Stimulated activated naive CD8-positive, alpha-beta T cell treated with anti-CD3 and anti-CD28 coated beads, Interleukin-15, Interleukin-2, amounts not matched to agents 100 ng/mL and 50 ng/mL, for 24 hours (primary cell): ENCODE results near the gene HYDIN.

ENCODE experiments used
- H3K27ac Mint-ChIP-seq: one replicate; pipeline ENCODE4 v1.8.0; 2021; ENCODE audit warnings: mild to moderate bottlenecking, mixed read lengths
- H3K27me3 Mint-ChIP-seq: one replicate; pipeline ENCODE4 v1.8.0; 2021; ENCODE audit warnings: mixed read lengths
- H3K36me3 Mint-ChIP-seq: one replicate; pipeline ENCODE4 v1.8.0; 2021; ENCODE audit warnings: low read depth, mixed read lengths
- H3K4me1 Mint-ChIP-seq: one replicate; pipeline ENCODE4 v1.8.0; 2021; ENCODE audit warnings: low read depth, mixed read lengths
- H3K4me3 Mint-ChIP-seq: one replicate; pipeline ENCODE4 v1.8.0; 2021; ENCODE audit warnings: mild to moderate bottlenecking, mixed read lengths
- H3K9me3 Mint-ChIP-seq: one replicate; pipeline ENCODE4 v1.8.0; 2021; ENCODE audit warnings: mixed read lengths

Gene HYDIN

DNA sequence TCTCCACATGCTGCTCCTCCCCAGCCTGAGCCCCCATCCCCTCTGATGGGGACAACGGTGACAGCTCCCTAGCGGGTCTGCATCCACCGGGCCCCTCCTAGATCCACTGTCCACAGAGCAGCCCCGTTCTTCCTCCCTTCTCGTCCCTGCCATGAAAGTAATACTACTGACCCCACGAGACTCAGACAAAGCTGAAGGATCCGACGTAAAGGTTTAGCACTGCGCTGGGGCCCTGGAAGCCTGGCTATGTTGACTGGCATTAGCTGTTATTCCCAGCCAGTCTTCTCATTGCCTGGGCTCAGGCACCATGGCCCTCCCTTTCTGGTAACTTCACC is 460.3 kb downstream of the HYDIN start:
- H3K36me3 Mint-ChIP-seq, result peaks cover 32% of the 10 kb centered on the region
- no peaks in the 10 kb centered on the region for H3K4me1 Mint-ChIP-seq
- H3K27me3 Mint-ChIP-seq, result no peaks in the 10 kb centered on the region
- no peaks in the 10 kb centered on the region for H3K9me3 Mint-ChIP-seq
- no peak overlapping the region for H3K27ac Mint-ChIP-seq
- no peak overlapping the region for H3K4me3 Mint-ChIP-seq

- no peak overlapping the region for H3K4me3 Mint-ChIP-seq
- H3K27me3 Mint-ChIP-seq, result no peaks in the 10 kb centered on the region
- H3K27ac Mint-ChIP-seq, result no peak overlapping the region
- H3K36me3 Mint-ChIP-seq, result peaks cover 33% of the 10 kb centered on the region
- no peaks in the 10 kb centered on the region for H3K9me3 Mint-ChIP-seq
- no peaks in the 10 kb centered on the region for H3K4me1 Mint-ChIP-seq
These were observed 460.8 kb downstream of the HYDIN start for GRCh38 chr16:70769761-70770160.

DNA sequence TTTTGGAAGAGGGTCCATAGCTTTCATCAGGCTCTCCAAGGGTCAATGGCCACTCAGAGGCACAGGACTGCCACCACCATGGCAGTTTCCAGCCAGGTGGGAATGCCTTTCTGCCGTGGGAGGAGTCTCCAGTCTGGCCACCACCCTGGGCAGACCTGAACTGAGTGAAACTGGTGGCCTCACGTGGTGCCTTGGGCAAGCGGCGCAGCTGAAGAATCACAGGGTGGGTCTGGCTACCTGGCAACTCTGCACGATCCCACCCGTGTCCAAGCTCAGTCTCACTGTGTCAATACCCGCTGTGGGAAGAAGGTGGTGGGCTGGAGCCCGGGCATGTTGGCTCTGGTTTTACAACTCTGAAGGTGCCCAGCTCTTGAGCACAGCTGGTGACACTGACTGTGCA is 461.4 kb downstream of the HYDIN start:
- Mint-ChIP-seq H3K36me3 (peaks cover 37% of the 10 kb centered on the region), H3K4me1 (no peaks in the 10 kb centered on the region), H3K4me3 (no peak overlapping the region), H3K27me3 (no peaks in the 10 kb centered on the region), H3K27ac (no peak overlapping the region), H3K9me3 (no peaks in the 10 kb centered on the region)

GRCh38 chr16:70768203-70768580 is 462.3 kb downstream of the HYDIN start:
- H3K27ac Mint-ChIP-seq, result no peak overlapping the region
- H3K27me3 Mint-ChIP-seq, result no peaks in the 10 kb centered on the region
- H3K9me3 Mint-ChIP-seq, result no peaks in the 10 kb centered on the region
- H3K36me3 Mint-ChIP-seq, result peaks cover 28% of the 10 kb centered on the region
- no peak overlapping the region for H3K4me3 Mint-ChIP-seq
- H3K4me1 Mint-ChIP-seq, result no peaks in the 10 kb centered on the region

- no peaks in the 10 kb centered on the region for H3K27me3 Mint-ChIP-seq
- H3K27ac Mint-ChIP-seq, result no peak overlapping the region
- no peak overlapping the region for H3K4me3 Mint-ChIP-seq
- peaks cover 24% of the 10 kb centered on the region for H3K36me3 Mint-ChIP-seq
- no peaks in the 10 kb centered on the region for H3K4me1 Mint-ChIP-seq
- H3K9me3 Mint-ChIP-seq, result no peaks in the 10 kb centered on the region
These were observed 462.9 kb downstream of the HYDIN start for GRCh38 chr16:70767377-70768202.

DNA sequence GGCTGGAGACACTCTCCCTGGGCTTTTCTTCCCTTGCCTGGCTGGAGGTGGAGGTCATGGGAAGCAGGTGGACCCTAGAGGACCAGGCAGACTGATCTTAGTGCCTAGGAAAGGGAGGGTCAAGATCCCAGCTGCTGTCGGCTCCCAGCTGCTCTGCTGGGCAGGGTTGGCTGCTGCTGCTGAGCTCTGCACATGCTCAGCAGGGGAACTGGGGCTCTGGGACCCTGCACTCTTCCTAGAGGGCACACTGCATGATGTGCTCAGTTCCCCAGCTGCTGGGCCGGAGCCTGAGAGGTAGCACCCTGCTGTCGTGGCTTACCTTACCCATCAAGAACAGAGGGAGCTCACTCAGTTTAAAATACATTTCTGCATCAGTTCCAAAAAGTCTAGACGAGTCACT is 463.9 kb downstream of the HYDIN start:
- H3K27ac Mint-ChIP-seq, result no peak overlapping the region
- H3K36me3 Mint-ChIP-seq, result peaks cover 23% of the 10 kb centered on the region
- H3K9me3 Mint-ChIP-seq, result no peaks in the 10 kb centered on the region
- no peaks in the 10 kb centered on the region for H3K4me1 Mint-ChIP-seq
- H3K4me3 Mint-ChIP-seq, result no peak overlapping the region
- H3K27me3 Mint-ChIP-seq, result no peaks in the 10 kb centered on the region

- H3K27ac Mint-ChIP-seq, result no peak overlapping the region
- no peak overlapping the region for H3K4me3 Mint-ChIP-seq
- H3K36me3 Mint-ChIP-seq, result peaks cover 23% of the 10 kb centered on the region
- no peaks in the 10 kb centered on the region for H3K4me1 Mint-ChIP-seq
- H3K27me3 Mint-ChIP-seq, result no peaks in the 10 kb centered on the region
- no peaks in the 10 kb centered on the region for H3K9me3 Mint-ChIP-seq
These were observed 464.3 kb downstream of the HYDIN start for GRCh38 chr16:70766176-70766575.

- peaks cover 22% of the 10 kb centered on the region for H3K36me3 Mint-ChIP-seq
- no peaks in the 10 kb centered on the region for H3K27me3 Mint-ChIP-seq
- no peak overlapping the region for H3K4me3 Mint-ChIP-seq
These were observed 465.0 kb downstream of the HYDIN start for GRCh38 chr16:70765491-70765890.

DNA sequence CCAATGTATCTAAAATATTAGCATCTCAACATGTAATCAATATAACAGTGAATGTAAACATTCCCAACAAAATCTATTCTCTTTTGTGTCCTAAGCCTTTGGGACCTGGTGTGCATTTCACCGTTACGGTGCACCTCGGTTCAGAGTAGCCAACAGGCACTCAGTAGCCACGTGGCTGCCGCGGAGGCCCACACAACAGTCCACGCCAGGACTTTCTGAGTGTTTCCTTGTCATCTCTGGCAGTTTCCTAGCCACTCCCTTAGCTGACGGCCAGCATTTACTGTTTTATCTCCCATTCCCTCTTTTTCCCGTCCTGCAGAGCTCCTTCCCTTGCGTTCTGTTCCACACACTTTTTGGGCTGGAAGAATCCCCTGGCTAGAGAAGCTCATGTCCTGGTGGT is 465.9 kb downstream of the HYDIN start:
- Mint-ChIP-seq H3K27ac (no peak overlapping the region), H3K36me3 (peaks cover 26% of the 10 kb centered on the region), H3K4me1 (peaks cover 5% of the 10 kb centered on the region), H3K4me3 (no peak overlapping the region), H3K27me3 (no peaks in the 10 kb centered on the region), H3K9me3 (no peaks in the 10 kb centered on the region)

More at GRCh38 chr16:70765491-70765890, 465.0 kb downstream of the HYDIN start:
- Mint-ChIP-seq H3K4me1 (peaks cover 4% of the 10 kb centered on the region), H3K9me3 (no peaks in the 10 kb centered on the region), H3K27ac (no peak overlapping the region)

GRCh38 chr16:70760221-70760620 is 470.3 kb downstream of the HYDIN start:
- peaks cover 37% of the 10 kb centered on the region for H3K36me3 Mint-ChIP-seq
- no peaks in the 10 kb centered on the region for H3K9me3 Mint-ChIP-seq
- no peak overlapping the region for H3K4me3 Mint-ChIP-seq
- peaks cover 5% of the 10 kb centered on the region for H3K4me1 Mint-ChIP-seq
- H3K27me3 Mint-ChIP-seq, result no peaks in the 10 kb centered on the region
- H3K27ac Mint-ChIP-seq, result no peak overlapping the region

GRCh38 chr16:70759666-70760065 is 470.9 kb downstream of the HYDIN start:
- H3K9me3 Mint-ChIP-seq, result no peaks in the 10 kb centered on the region
- no peak overlapping the region for H3K4me3 Mint-ChIP-seq
- no peaks in the 10 kb centered on the region for H3K27me3 Mint-ChIP-seq
- peaks cover 35% of the 10 kb centered on the region for H3K36me3 Mint-ChIP-seq
- no peak overlapping the region for H3K27ac Mint-ChIP-seq
- peaks cover 5% of the 10 kb centered on the region for H3K4me1 Mint-ChIP-seq

- H3K4me3 Mint-ChIP-seq, result no peak overlapping the region
- H3K27me3 Mint-ChIP-seq, result no peaks in the 10 kb centered on the region
- peaks cover 5% of the 10 kb centered on the region for H3K4me1 Mint-ChIP-seq
- no peak overlapping the region for H3K27ac Mint-ChIP-seq
- H3K9me3 Mint-ChIP-seq, result no peaks in the 10 kb centered on the region
- H3K36me3 Mint-ChIP-seq, result peaks cover 30% of the 10 kb centered on the region
These were observed 471.7 kb downstream of the HYDIN start for GRCh38 chr16:70758786-70759185.
